ENCODE measurements around the gene CMBL.

Gene CMBL

DNA sequence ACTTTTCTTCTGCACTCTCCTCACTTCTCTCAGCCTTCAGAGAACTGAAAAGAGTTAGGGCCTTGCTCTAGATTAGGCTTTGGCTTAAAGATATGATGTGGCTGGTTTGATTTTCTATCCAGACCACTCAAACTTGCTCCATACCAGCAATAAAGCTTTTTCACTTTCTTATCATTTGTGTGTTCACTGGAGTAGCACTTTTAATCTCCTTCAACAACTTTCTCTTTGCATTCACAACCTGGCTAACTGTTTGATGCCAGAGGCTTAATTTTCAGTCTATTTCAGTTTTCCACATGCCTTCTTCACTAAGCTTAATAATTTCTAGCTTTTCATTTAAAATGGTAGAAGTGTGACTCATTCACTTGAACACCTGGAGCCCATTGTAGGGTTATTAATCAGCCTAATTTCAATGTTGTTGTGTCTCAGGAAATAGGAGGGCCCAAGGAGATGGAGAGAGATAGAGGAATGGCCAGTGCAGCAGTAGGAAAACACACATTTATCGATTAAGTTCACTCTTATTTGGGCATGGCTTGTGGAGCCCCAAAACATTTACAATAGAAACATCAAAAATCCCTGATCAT is 64.0 kb downstream of the CMBL start:
- no peaks in the 10 kb centered on the region for H3K9me2 ChIP-seq (replicated peaks; ENCODE audit: control insufficient read depth, low read length)
- H4K20me1 ChIP-seq (ENCODE audit: control insufficient read depth, insufficient read depth, low read depth, low read length): no peaks in the 10 kb centered on the region
- H3F3A ChIP-seq (ENCODE audit: control insufficient read depth, insufficient read depth): no peaks in the 10 kb centered on the region
- peaks cover 4% of the 10 kb centered on the region; the same call in 1 of the 2 replicates for H3K36me3 ChIP-seq (ENCODE audit: control insufficient read depth, low read length)
- no peaks in the 10 kb centered on the region for H3K27me3 ChIP-seq (ENCODE audit: control insufficient read depth, low read length)
- H3K27ac ChIP-seq (ENCODE audit: low read depth, low read length): no peak overlapping the region
- peaks cover 27% of the 10 kb centered on the region for H3K79me2 ChIP-seq (ENCODE audit: control insufficient read depth, low read length)
- H3K4me3 ChIP-seq (ENCODE audit: low read length): no peak overlapping the region
- H3K4me1 ChIP-seq (ENCODE audit: control insufficient read depth, low read length): peaks cover 8% of the 10 kb centered on the region
- no peaks in the 10 kb centered on the region for H3K9me3 ChIP-seq (ENCODE audit: control insufficient read depth, insufficient read depth, low read length)
- no peak for TF ChIP-seq EZH2phosphoT487 (IDR thresholded peaks at IDR 0.05; ENCODE audit: borderline replicate concordance, low read length)
- TF ChIP-seq, protein P1, sequence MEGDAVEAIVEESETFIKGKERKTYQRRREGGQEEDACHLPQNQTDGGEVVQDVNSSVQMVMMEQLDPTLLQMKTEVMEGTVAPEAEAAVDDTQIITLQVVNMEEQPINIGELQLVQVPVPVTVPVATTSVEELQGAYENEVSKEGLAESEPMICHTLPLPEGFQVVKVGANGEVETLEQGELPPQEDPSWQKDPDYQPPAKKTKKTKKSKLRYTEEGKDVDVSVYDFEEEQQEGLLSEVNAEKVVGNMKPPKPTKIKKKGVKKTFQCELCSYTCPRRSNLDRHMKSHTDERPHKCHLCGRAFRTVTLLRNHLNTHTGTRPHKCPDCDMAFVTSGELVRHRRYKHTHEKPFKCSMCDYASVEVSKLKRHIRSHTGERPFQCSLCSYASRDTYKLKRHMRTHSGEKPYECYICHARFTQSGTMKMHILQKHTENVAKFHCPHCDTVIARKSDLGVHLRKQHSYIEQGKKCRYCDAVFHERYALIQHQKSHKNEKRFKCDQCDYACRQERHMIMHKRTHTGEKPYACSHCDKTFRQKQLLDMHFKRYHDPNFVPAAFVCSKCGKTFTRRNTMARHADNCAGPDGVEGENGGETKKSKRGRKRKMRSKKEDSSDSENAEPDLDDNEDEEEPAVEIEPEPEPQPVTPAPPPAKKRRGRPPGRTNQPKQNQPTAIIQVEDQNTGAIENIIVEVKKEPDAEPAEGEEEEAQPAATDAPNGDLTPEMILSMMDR (IDR thresholded peaks at IDR 0.05; ENCODE audit: low read depth, low read length, poor library complexity, severe bottlenecking): no peak
- H3K4me2 ChIP-seq (ENCODE audit: low read length): no peak overlapping the region

DNA sequence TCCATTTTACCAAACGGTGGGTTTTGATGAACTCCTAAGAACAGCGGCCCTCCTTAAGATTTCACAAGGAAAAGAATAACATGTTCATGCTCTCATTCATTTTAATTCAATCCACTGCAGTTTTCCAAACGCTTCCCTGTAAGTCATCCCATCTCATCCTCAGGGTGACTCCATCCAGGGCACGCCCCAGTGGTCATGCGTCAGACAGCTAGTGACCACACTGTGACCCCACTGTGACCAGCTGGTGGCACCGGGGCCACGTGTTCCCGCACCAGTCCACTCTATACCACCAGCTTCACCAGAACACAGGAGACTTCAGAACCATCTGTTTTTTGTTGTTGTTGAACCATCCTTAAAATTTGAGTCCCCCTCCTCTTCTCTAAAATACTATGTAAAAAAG is 72.4 kb downstream of the CMBL start:
- H3K4me3 ChIP-seq (ENCODE audit: low read length): no peak overlapping the region
- H3K36me3 ChIP-seq (ENCODE audit: control insufficient read depth, low read length): peaks cover 26% of the 10 kb centered on the region
- H3K27me3 ChIP-seq (ENCODE audit: control insufficient read depth, low read length): no peaks in the 10 kb centered on the region
- no peaks in the 10 kb centered on the region for H3F3A ChIP-seq (ENCODE audit: control insufficient read depth, insufficient read depth)
- H3K9me3 ChIP-seq (ENCODE audit: control insufficient read depth, insufficient read depth, low read length): no peaks in the 10 kb centered on the region
- H3K27ac ChIP-seq (ENCODE audit: low read depth, low read length): no peak overlapping the region
- no peaks in the 10 kb centered on the region for H3K4me1 ChIP-seq (ENCODE audit: control insufficient read depth, low read length)
- no peak overlapping the region for H3K4me2 ChIP-seq (ENCODE audit: low read length)
- H3K79me2 ChIP-seq (ENCODE audit: control insufficient read depth, low read length): no peaks in the 10 kb centered on the region
- TF ChIP-seq EZH2phosphoT487 (IDR thresholded peaks at IDR 0.05; ENCODE audit: borderline replicate concordance, low read length): no peak
- TF ChIP-seq, protein P1 (IDR thresholded peaks at IDR 0.05; ENCODE audit: low read depth, low read length, poor library complexity, severe bottlenecking): no peak
- no peaks in the 10 kb centered on the region for H4K20me1 ChIP-seq (ENCODE audit: control insufficient read depth, insufficient read depth, low read depth, low read length)
- H3K9me2 ChIP-seq (replicated peaks; ENCODE audit: control insufficient read depth, low read length): no peaks in the 10 kb centered on the region

DNA sequence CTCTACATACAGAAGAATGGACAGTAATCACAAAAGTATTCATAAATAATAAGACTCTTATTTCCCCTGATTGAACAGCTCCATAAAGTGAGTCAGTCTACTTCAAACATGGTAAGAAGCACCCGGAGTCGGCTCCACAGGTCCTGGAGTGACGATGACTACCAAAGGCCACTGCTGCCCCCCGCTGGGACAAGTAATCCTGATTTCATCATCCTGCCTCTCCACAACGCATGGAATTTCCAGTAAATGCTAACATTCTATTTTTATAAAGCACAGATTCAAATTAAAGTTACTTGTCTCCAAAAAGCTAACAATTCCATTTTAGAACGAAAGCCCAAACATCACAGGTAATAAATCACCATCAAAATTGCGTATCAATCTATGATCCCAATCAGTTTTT is 74.2 kb downstream of the CMBL start:
- Histone ChIP-seq H3K36me3 (ENCODE audit: control insufficient read depth, low read length) (peaks cover 25% of the 10 kb centered on the region), H3K27ac (ENCODE audit: low read depth, low read length) (no peak overlapping the region), H3K9me2 (replicated peaks; ENCODE audit: control insufficient read depth, low read length) (no peaks in the 10 kb centered on the region), H3F3A (ENCODE audit: control insufficient read depth, insufficient read depth) (no peaks in the 10 kb centered on the region), H3K27me3 (ENCODE audit: control insufficient read depth, low read length) (no peaks in the 10 kb centered on the region), H3K9me3 (ENCODE audit: control insufficient read depth, insufficient read depth, low read length) (no peaks in the 10 kb centered on the region), H3K4me3 (ENCODE audit: low read length) (no peak overlapping the region), H3K4me2 (ENCODE audit: low read length) (no peak overlapping the region), H3K4me1 (ENCODE audit: control insufficient read depth, low read length) (no peaks in the 10 kb centered on the region), H3K79me2 (ENCODE audit: control insufficient read depth, low read length) (no peaks in the 10 kb centered on the region), H4K20me1 (ENCODE audit: control insufficient read depth, insufficient read depth, low read depth, low read length) (no peaks in the 10 kb centered on the region)
- TF ChIP-seq EZH2phosphoT487 (IDR thresholded peaks at IDR 0.05; ENCODE audit: borderline replicate concordance, low read length): no peak
- TF ChIP-seq, protein P1 (IDR thresholded peaks at IDR 0.05; ENCODE audit: low read depth, low read length, poor library complexity, severe bottlenecking): no peak

All from DOHH2 (cell line).